GM12874 (cell line): ENCODE data around the gene OR2A42.
"Not testable (repeated sequence)": the region's sequence is repeated elsewhere in the genome, so short reads cannot be mapped to it uniquely, and the experiment has no call there.

Experiments used
- TF ChIP-seq, protein P1 (sequence below): IDR thresholded peaks from 2 replicates; pipeline ENCODE4 v1.5.1; 2011; ENCODE audit warnings: low read depth, mild to moderate bottlenecking, control low read depth, low read length, moderate library complexity; ENCODE audit not compliant: insufficient read depth

Gene OR2A42, protein sequence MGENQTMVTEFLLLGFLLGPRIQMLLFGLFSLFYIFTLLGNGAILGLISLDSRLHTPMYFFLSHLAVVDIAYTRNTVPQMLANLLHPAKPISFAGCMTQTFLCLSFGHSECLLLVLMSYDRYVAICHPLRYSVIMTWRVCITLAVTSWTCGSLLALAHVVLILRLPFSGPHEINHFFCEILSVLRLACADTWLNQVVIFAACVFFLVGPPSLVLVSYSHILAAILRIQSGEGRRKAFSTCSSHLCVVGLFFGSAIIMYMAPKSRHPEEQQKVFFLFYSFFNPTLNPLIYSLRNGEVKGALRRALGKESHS

DNA sequence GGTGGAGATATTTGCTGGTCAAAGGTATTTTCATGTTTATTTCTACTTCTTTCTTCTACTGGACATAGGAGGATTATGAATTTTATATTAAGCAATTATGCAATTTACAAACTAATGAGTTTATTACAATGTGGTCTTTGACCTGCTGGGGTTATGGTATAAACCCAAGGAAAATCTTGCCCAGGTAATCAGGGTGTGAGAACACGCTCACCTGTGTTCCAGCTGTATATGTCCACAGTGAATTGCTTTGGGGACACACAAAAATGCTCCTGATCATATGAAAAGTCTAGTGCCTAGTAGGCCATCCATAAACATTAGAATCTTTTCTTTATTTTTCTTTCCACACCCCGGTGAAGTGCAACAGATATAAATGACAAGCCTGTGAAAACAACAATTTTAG lies at the start of gene OR2A42:
Gene OR2A42 (minus strand): TSS at position 241 of the 400 bp plus-strand sequence. CDS start 6,762 bp downstream, outside the sequence.
- TF ChIP-seq, protein P1, sequence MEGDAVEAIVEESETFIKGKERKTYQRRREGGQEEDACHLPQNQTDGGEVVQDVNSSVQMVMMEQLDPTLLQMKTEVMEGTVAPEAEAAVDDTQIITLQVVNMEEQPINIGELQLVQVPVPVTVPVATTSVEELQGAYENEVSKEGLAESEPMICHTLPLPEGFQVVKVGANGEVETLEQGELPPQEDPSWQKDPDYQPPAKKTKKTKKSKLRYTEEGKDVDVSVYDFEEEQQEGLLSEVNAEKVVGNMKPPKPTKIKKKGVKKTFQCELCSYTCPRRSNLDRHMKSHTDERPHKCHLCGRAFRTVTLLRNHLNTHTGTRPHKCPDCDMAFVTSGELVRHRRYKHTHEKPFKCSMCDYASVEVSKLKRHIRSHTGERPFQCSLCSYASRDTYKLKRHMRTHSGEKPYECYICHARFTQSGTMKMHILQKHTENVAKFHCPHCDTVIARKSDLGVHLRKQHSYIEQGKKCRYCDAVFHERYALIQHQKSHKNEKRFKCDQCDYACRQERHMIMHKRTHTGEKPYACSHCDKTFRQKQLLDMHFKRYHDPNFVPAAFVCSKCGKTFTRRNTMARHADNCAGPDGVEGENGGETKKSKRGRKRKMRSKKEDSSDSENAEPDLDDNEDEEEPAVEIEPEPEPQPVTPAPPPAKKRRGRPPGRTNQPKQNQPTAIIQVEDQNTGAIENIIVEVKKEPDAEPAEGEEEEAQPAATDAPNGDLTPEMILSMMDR, result not testable (repeated sequence)

DNA sequence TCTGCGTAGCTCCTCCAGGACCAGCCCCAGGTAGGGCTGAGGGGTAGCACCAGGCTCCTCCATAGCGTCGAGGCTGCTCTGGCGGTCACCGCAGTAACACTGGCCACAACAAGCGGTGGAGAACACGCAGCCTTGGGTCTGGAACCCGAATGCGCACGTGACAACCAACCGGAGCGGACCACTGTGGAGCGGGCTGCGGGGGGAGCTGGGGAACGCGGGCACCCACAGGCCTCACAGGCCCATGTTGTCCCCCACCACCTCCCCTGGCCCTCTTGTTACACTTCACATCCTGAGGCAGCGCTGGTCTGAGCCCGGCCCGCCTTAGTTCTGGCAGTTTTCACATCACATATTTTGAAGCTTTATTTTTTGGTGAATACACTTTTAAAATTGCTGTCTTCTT lies 29.8 kb upstream of the OR2A42 start, which contains the start of gene CTAGE8:
Gene CTAGE8 (minus strand): TSS at position 101 of the 400 bp plus-strand sequence. CDS start 38 bp downstream, at position 63.
- TF ChIP-seq, protein P1, result not testable (repeated sequence)

DNA sequence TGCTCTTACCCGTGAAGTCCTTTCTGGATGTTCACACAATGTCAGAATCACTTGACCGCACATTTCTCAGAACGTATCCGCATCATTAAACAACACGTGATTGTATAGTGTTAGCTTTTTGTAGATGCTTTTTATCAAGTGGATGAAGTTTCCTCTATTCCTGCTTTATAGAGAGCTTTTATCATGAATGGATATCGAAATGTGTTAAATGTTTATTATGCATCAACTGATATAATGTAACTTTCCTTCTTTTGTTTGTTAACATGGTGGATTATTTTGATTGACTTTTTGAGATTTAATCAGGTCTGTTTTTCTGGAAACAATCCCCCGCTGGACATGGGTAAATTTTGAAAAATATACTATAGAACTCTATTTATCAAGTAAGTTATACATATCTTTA lies 25.3 kb upstream of the OR2A42 start, which contains the start of gene OR2A7:
Gene OR2A7 (minus strand): TSS at position 101 of the 400 bp plus-strand sequence. CDS start 5,164 bp downstream, outside the sequence.
- TF ChIP-seq, protein P1, result not testable (repeated sequence)

DNA sequence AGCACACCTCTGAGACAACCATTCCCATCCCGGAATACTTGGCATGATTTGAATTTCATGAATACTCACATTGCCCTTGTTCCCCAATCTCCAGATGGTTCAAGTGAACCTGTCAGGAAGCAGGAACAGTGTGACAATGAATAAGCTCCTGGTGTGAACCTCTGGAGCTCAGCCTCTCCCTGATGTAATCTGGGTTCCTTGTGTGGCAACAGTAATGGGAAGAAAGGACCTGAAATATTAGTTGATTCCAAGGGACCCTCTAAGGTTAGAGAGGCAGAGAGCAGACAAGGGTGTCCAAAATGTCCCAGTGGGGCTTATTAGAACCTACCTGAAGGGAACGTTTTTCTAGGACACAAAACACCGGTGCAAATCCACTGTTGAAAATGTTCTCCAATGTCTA lies 16.7 kb upstream of the OR2A42 start:
- TF ChIP-seq, protein P1, result no peak

DNA sequence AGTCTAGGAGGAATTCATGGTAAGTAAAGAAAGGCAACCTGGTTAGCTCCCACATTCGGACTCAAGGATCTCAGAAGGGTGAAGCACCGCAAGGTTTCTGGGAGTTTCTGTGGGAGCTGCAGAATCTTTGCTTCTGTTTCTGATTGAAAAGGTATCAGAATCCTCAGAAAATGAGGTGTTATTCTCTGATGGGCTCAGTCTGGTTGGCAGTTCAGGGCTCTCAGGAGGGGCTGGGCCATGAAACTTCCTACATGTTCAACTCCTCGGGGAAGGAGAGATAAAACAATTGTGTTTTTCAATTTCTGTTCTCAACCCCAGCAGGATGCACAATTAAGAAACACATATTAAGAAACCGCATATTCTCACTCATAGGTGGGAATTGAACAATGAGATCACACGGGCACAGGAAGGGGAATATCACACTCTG lies 16.1 kb upstream of the OR2A42 start:
- TF ChIP-seq, protein P1, result no peak

DNA sequence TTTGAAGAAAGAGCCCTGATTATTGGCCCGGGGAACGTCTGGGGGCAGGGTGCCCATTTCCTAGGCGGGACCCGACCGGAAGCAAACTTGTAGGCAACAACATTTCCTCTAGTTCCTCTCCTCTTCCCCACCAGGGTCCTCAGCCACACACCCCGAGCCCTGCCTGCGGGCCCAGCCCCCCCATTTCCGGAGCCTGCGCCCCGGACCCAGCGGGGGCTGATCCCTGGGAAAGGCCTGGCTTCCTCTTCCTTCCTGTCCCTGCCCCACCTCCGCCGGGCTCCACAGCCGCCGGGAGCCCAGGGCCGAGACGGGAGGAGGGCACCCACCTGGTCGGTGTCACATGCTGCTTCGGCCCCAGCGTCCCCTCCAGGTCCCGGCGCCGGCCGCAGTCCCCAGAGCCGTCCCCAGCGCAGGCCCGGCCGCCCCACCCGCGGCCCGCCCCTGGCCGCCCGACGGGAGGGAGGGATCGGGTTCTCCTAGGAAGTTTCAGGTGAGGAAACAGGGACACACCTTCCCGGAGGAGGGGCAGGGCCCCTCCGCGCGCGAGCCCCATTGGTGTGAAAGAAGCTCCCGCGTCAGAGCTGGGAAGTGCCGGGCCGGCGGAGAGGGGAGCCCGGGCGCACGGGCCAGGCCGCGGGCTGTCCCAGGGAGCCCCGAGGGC lies 44.1 kb downstream of the OR2A42 start, which contains the start of gene ARHGEF35:
Gene ARHGEF35 (minus strand): TSS at position 622 of the 661 bp plus-strand sequence. CDS start 7,450 bp downstream, outside the sequence.
- TF ChIP-seq, protein P1, result not testable (repeated sequence)

DNA sequence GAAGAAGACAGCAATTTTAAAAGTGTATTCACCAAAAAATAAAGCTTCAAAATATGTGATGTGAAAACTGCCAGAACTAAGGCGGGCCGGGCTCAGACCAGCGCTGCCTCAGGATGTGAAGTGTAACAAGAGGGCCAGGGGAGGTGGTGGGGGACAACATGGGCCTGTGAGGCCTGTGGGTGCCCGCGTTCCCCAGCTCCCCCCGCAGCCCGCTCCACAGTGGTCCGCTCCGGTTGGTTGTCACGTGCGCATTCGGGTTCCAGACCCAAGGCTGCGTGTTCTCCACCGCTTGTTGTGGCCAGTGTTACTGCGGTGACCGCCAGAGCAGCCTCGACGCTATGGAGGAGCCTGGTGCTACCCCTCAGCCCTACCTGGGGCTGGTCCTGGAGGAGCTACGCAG lies 56.2 kb downstream of the OR2A42 start, which contains the start of gene CTAGE4:
Gene CTAGE4 (plus strand): TSS at position 301 of the 400 bp plus-strand sequence. CDS start 38 bp downstream, at position 339.
- TF ChIP-seq, protein P1, result not testable (repeated sequence)
